Measurements from ENCODE around the gene TAF1B.

Gene TAF1B

GRCh38 chr2:9808334-9809063 lies 34.8 kb upstream of the TAF1B start:
- DNase-seq: no peak

GRCh38 chr2:9809064-9809356 lies 34.3 kb upstream of the TAF1B start:
- DNase-seq: no peak

- no peak for DNase-seq
These were observed 33.7 kb upstream of the TAF1B start for GRCh38 chr2:9809448-9810088.

DNA sequence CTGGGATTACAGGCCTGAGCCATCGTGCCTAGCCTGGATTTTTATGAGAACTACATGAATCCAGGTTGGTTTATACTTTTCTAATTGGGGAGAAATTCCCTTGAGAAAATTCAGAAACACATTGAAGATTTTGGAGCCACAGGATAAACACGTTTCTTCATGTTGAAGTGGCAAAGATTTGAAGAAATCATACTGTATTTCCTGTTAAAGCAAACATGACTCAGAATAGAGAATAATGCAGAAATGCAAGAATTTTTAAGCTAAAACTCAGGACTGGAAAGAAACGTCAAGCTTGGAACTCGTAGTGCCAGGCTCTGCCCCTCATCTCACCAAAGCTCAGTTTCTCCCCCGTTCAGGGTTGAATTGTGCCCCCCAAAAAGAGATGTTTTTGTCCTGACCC lies 32.1 kb upstream of the TAF1B start:
- DNase-seq: no peak

DNA sequence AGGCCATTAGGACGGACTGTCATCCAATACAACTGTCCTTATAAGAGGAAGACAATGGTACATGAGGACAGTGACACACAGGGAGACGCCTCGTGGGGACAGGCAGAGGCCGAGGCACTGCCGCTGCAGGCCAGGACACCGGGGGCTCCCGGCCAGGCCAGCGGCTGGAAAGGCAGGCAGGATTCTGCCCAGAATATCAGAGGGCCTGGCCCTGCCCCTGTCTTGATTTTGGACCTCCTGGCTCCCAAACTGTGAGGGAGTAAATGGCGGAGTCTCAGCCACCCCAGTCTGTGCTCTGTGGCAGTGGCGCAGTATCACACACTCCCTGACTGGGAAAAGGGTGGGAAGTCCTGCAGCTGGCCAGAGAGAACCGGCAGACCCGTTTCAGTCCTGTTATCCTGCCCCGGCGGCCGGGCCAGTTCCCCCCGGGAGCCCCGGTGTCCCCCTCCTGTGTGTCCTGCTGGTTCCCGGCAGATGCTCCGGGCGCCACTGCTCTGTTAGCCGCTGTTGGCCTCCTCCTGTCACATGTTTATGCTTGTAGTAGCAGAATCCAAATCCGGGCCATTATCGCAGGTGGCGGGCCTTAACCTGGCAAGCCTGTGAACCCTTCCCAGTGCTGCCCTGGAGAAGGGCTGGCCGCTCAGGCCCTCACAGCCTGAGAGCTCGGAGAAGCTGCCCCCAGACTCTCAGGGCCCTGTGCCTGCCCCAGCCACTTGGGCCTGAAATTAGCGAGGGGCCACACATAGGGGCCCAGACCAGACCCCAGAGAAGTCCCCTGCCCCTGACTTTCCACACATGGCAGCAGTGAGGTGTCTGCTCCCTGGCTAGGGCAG lies 31.4 kb upstream of the TAF1B start:
- DNase-seq: no peak

DNA sequence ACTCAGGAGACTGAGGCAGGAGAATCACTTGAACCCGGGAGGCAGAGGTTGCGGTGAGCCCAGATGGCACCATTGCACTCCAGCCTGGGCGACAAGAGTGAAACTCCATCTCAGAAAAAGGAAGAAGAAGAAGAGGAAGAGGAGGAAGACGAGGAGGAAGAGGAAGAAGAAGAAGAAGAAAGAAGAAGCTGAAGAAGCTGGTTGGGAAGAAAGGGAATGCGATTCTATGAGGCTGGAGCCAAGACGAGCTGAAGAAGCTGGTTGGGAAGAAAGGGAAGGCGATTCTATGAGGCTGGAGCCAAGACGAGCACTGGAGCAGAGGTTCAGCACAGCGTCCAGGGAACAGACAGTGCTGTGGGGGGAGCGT lies 30.3 kb upstream of the TAF1B start:
- no peak for DNase-seq

- DNase-seq: peak; percentile 54
These were observed 29.8 kb upstream of the TAF1B start for GRCh38 chr2:9813312-9814128.

- DNase-seq: no peak
These were observed 29.0 kb upstream of the TAF1B start for GRCh38 chr2:9814129-9814868.

- no peak for DNase-seq
These were observed 28.2 kb upstream of the TAF1B start for GRCh38 chr2:9815076-9815475.

DNA sequence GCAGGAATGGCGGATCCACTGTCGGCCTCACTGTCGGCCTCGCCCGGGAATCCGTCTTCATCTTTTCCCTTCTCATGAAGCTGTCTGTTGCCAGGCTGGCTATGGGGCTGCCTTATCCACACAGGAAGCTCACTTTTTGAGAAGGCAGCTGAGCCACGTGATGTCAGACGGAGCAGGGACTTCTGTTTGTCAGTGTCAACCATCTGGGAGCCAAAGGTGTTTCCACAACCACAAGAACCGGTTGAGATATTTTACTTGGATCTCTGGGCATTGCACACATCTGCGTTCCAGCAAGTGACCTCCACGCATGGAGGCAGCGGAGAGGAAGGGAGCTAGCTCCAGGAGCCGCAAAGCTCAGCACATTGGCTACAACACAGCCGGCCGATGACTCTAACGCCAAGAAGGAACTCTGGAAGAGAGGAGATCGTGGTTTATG lies 27.4 kb upstream of the TAF1B start:
- no peak for DNase-seq

- DNase-seq: no peak
These were observed 25.2 kb upstream of the TAF1B start for GRCh38 chr2:9818097-9818496.

GRCh38 chr2:9819551-9819950 lies 23.7 kb upstream of the TAF1B start:
- no peak for DNase-seq

DNA sequence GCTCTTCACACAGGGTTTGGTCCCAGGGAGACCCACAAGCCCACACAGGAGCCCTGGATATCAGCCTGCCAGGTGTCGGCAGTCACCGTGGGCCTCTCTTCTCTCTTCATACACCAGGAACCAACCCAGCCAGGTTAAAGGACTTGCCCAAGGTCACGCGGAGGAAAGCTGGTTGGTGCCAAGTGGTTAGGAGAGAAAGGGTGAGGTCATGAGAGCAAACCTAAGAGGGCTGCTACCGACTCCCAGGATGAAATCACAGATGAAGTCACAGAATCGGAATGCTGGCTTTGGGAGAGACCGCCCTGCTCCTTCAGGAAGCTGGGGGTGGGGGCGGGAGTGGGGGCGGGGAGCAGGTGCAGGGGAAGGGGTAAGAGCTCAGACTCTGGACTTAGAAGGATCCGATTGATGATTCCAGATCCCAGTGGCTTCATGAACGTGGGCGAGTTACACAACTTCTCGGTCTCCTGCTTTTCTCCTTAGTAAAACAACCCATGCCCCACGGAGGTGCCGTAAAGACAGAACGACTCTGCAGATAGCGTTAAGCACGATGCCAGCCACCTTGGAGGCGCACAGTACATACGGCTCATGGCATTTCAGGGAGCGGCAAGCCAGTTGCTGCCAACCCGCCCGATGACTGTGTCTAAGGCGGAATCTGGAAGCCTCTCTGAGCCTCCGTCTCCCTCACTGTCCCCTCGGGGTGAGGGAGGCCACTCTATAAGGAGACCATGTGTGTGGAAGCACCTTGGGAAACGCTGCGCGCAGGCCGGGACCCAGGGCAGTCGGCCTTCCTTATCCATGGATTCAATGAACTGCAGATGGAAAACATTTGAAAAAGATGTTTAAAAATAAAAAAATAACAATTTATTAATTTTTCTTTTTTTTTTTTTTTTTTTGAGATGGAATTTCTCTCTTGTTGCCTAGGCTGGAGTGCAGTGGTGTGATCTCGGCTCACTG lies 23.0 kb upstream of the TAF1B start:
- DNase-seq: no peak

- DNase-seq: no peak
These were observed 21.3 kb upstream of the TAF1B start for GRCh38 chr2:9821805-9822445.

DNA sequence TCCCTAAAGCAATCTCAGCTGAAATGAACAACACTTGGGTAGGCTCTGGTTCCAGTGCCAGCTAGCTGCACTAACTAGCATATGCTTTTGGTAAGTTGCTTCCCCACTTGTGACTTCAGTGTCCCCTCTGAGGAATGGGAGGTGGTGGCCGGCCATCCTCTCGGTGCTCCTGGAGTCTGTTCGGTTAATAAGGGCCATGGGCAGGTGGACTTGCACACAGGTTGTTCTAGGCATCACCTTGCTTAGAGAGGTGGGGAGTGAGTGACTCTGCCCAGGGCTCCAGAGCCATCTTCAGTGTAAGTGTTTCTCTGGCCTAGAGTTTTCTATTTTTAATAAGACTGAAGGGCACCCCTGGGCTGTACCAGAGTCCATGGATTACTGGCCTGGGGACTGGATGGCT lies 18.8 kb upstream of the TAF1B start:
- DNase-seq: no peak

- no peak for DNase-seq
These were observed 18.1 kb upstream of the TAF1B start for GRCh38 chr2:9824956-9825720.

DNA sequence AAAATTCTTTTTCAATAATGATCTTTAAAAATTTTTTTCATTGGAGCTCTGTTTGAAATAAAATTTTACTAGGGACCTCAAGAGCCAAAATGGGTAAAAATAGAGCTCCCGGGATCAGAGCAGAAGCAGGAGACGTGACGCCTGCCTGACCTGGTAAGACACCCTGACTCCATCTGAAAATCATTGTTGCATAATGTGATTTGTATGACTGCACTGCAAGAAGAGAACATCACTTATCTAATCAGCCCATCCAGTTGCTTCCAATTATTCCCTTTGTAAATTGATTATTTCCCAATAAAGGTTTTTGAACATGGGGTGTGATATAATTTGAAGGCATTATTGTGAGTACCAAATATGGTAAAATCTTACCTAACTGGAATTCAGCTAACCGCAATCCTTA lies 17.1 kb upstream of the TAF1B start:
- no peak for DNase-seq

GRCh38 chr2:9830685-9831410 lies 12.4 kb upstream of the TAF1B start:
- no peak for DNase-seq

DNA sequence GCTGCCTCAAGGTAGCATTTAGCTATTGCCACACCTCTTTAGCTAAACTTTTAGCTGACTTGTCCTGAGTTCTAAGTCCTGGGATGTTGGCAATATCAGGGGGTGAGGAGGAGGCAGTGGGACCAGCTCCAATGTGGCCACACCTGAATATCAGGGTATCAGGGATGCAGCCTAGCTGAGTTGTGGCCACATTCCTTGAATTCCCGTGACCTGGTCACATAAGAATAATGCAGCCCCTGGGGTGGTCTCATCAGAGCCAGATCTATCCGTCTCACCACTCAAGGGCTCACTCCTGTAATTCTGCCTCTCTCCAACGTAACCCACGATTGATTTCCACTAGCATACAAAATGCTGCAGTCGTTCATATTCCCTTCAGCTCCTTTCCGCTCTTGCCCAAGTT lies 11.6 kb upstream of the TAF1B start:
- no peak for DNase-seq
